AG10803 (cell line): ENCODE data around the gene PERM1.
"Not testable (repeated sequence)": the region's sequence is repeated elsewhere in the genome, so short reads cannot be mapped to it uniquely, and the experiment has no call there.

Source experiments
- DNase-seq: peaks from one replicate; pipeline ENCODE4 v3.0.0; 2010; ENCODE audit warnings: low read depth
- H3K4me3 ChIP-seq: 2 replicates; pipeline ENCODE4 v1.5.1; 2011; ENCODE audit warnings: mild to moderate bottlenecking, low read length, control low read depth
- CTCF ChIP-seq: conservative IDR thresholded peaks from 2 replicates; pipeline ENCODE4 v1.5.1; 2011; ENCODE audit warnings: mild to moderate bottlenecking, low read length, control low read depth, inconsistent platforms

PERM1 gene

GRCh38 chr1:997993-998744, 16.3 kb upstream of the PERM1 start:
- H3K4me3 ChIP-seq: peak overlapping the region; percentile 24; the same call in 1 of the 2 replicates
- TF ChIP-seq CTCF: no peak
- no peak for DNase-seq

GRCh38 chr1:997713-997992, 15.8 kb upstream of the PERM1 start:
- TF ChIP-seq CTCF: no peak
- no peak overlapping the region for H3K4me3 ChIP-seq

GRCh38 chr1:996851-997712, 15.2 kb upstream of the PERM1 start:
- TF ChIP-seq CTCF: no peak
- no peak overlapping the region for H3K4me3 ChIP-seq
- no peak for DNase-seq

More at GRCh38 chr1:997713-997992, 15.8 kb upstream of the PERM1 start:
- DNase-seq: no peak

- no peak overlapping the region for H3K4me3 ChIP-seq
- DNase-seq: no peak
- no peak for TF ChIP-seq CTCF
These were observed 14.1 kb upstream of the PERM1 start for GRCh38 chr1:995665-996633.

- not testable (repeated sequence) for H3K4me3 ChIP-seq, DNase-seq
These were observed 12.7 kb upstream of the PERM1 start for GRCh38 chr1:994546-994945.

- no peak for DNase-seq
- no peak for TF ChIP-seq CTCF
- no peak overlapping the region for H3K4me3 ChIP-seq
These were observed 11.6 kb upstream of the PERM1 start for GRCh38 chr1:993379-993995.

- H3K4me3 ChIP-seq: no peak overlapping the region
- DNase-seq: no peak
- no peak for TF ChIP-seq CTCF
These were observed 10.5 kb upstream of the PERM1 start for GRCh38 chr1:992362-992761.
